HG03108 (cell line): ENCODE measurements around the gene PPEF1.
"Not testable (repeated sequence)": the region's sequence is repeated elsewhere in the genome, so short reads cannot be mapped to it uniquely, and the experiment has no call there.

Source experiments
- ATAC-seq: cut with Tn5 transposase; IDR thresholded peaks from one replicate; pipeline ENCODE4 v1.9.1; 2021; ENCODE audit warnings: moderate library complexity; ENCODE audit not compliant: unreplicated experiment

The PPEF1 gene

GRCh38 chrX:18792828-18793227 is 85.4 kb downstream of the PPEF1 start:
- ATAC-seq: no peak

- ATAC-seq: no peak
Observed at GRCh38 chrX:18793601-18794089, 86.2 kb downstream of the PPEF1 start.

- ATAC-seq: no peak
Observed at GRCh38 chrX:18797141-18797540, 89.7 kb downstream of the PPEF1 start.

- ATAC-seq: no peak
Observed at GRCh38 chrX:18799911-18800310, 92.5 kb downstream of the PPEF1 start.

- ATAC-seq: no peak
Observed at GRCh38 chrX:18809641-18810040, 102.2 kb downstream of the PPEF1 start.

- no peak for ATAC-seq
Observed at GRCh38 chrX:18810416-18810815, 103.0 kb downstream of the PPEF1 start.

- ATAC-seq: no peak
Observed at GRCh38 chrX:18825375-18825774, 117.9 kb downstream of the PPEF1 start.

- no peak for ATAC-seq
Observed at GRCh38 chrX:18828832-18829404, 121.5 kb downstream of the PPEF1 start.

GRCh38 chrX:18833071-18833731 is 125.8 kb downstream of the PPEF1 start:
- ATAC-seq: no peak

- ATAC-seq: not testable (repeated sequence)
Observed at GRCh38 chrX:18847901-18848300, 140.5 kb downstream of the PPEF1 start.

- ATAC-seq: peak; percentile 93
Observed at GRCh38 chrX:18855919-18856644, 148.6 kb downstream of the PPEF1 start.

GRCh38 chrX:18856645-18856997 is 149.2 kb downstream of the PPEF1 start:
- ATAC-seq: no peak

- ATAC-seq: no peak
Observed at GRCh38 chrX:18861511-18861910, 154.1 kb downstream of the PPEF1 start.

- ATAC-seq: no peak
Observed at GRCh38 chrX:18864390-18864920, 157.0 kb downstream of the PPEF1 start.

GRCh38 chrX:18871161-18871890 is 163.9 kb downstream of the PPEF1 start:
- ATAC-seq: no peak

GRCh38 chrX:18871970-18872369 is 164.5 kb downstream of the PPEF1 start:
- no peak for ATAC-seq

GRCh38 chrX:18872621-18873020 is 165.2 kb downstream of the PPEF1 start:
- ATAC-seq: no peak

GRCh38 chrX:18873189-18873791 is 165.8 kb downstream of the PPEF1 start:
- ATAC-seq: no peak

GRCh38 chrX:18873836-18874235 is 166.4 kb downstream of the PPEF1 start:
- no peak for ATAC-seq

- no peak for ATAC-seq
Observed at GRCh38 chrX:18874560-18875255, 167.3 kb downstream of the PPEF1 start.
